IPS DF 6.9 (cell line): ENCODE results near the gene SLC35E1.

ENCODE experiments used
- DNase-seq: peaks from one replicate; pipeline ENCODE4 v3.0.0-alpha.2; 2013; ENCODE audit warnings: low read depth, low spot score
- H3K27ac ChIP-seq: one replicate; pipeline ENCODE4 v1.5.1; 2013; ENCODE audit warnings: low read length, control low read depth
- H3K27me3 ChIP-seq: 2 replicates; pipeline ENCODE4 v1.6.1; 2013; ENCODE audit warnings: mild to moderate bottlenecking, low read length; ENCODE audit not compliant: control insufficient read depth, insufficient read depth
- H3K36me3 ChIP-seq: 2 replicates; pipeline ENCODE4 v1.6.1; 2013; ENCODE audit warnings: low read length; ENCODE audit not compliant: control insufficient read depth, insufficient read depth
- H3K4me1 ChIP-seq: 2 replicates; pipeline ENCODE4 v1.6.1; 2013; ENCODE audit warnings: low read length; ENCODE audit not compliant: control insufficient read depth, insufficient read depth
- H3K4me3 ChIP-seq: 2 replicates; pipeline ENCODE4 v1.5.1; 2013; ENCODE audit warnings: mild to moderate bottlenecking, low read length
- H3K9me3 ChIP-seq: 2 replicates; pipeline ENCODE4 v1.6.1; 2013; ENCODE audit warnings: low read length, inconsistent platforms; ENCODE audit not compliant: control insufficient read depth, insufficient read depth
- WGBS: extraction: QIAGEN DNeasy Blood & Tissue Kit; methylation state at CpG from one replicate; pipeline ENCODE4 v1.1.7; 2013; ENCODE audit warnings: mixed read lengths, missing lambda C conversion rate; ENCODE audit not compliant: insufficient read length, insufficient coverage; 5-methylcytosine and 5-hydroxymethylcytosine counted together

SLC35E1 gene

GRCh38 chr19:16611121-16611520 is 38.9 kb upstream of the SLC35E1 start:
- H3K9me3 ChIP-seq: no peaks in the 10 kb centered on the region
- DNase-seq: no peak
- H3K4me1 ChIP-seq: no peaks in the 10 kb centered on the region
- no CpG with 5 or more reads among the region's 6 CpGs for WGBS
- H3K36me3 ChIP-seq: no peaks in the 10 kb centered on the region
- no peak overlapping the region for H3K27ac ChIP-seq
- no peaks in the 10 kb centered on the region for H3K27me3 ChIP-seq
- H3K4me3 ChIP-seq: no peak overlapping the region

GRCh38 chr19:16609511-16610200 is 37.4 kb upstream of the SLC35E1 start:
- Histone ChIP-seq H3K36me3 (no peaks in the 10 kb centered on the region), H3K4me3 (no peak overlapping the region), H3K27me3 (no peaks in the 10 kb centered on the region), H3K27ac (no peak overlapping the region), H3K9me3 (no peaks in the 10 kb centered on the region), H3K4me1 (no peaks in the 10 kb centered on the region)
- WGBS: no CpG with 5 or more reads among the region's 5 CpGs
- no peak for DNase-seq

- WGBS: no CpG with 5 or more reads among the region's 1 CpG
- no peak for DNase-seq
- H3K4me3 ChIP-seq: no peak overlapping the region
- no peaks in the 10 kb centered on the region for H3K4me1 ChIP-seq
- H3K27ac ChIP-seq: no peak overlapping the region
- H3K9me3 ChIP-seq: no peaks in the 10 kb centered on the region
- no peaks in the 10 kb centered on the region for H3K27me3 ChIP-seq
- no peaks in the 10 kb centered on the region for H3K36me3 ChIP-seq
Measured at GRCh38 chr19:16608290-16608739, 36.1 kb upstream of the SLC35E1 start.

GRCh38 chr19:16607819-16608218 is 35.6 kb upstream of the SLC35E1 start:
- Histone ChIP-seq H3K4me1 (no peaks in the 10 kb centered on the region), H3K27ac (no peak overlapping the region), H3K9me3 (no peaks in the 10 kb centered on the region), H3K27me3 (no peaks in the 10 kb centered on the region), H3K4me3 (no peak overlapping the region), H3K36me3 (no peaks in the 10 kb centered on the region)
- no peak for DNase-seq
- WGBS: no CpG with 5 or more reads among the region's 12 CpGs

GRCh38 chr19:16605553-16605994 is 33.4 kb upstream of the SLC35E1 start:
- H3K27me3 ChIP-seq: no peaks in the 10 kb centered on the region
- no peak overlapping the region for H3K4me3 ChIP-seq
- H3K27ac ChIP-seq: no peak overlapping the region
- no peaks in the 10 kb centered on the region for H3K4me1 ChIP-seq
- DNase-seq: no peak
- H3K9me3 ChIP-seq: no peaks in the 10 kb centered on the region
- no CpG with 5 or more reads among the region's 8 CpGs for WGBS
- no peaks in the 10 kb centered on the region for H3K36me3 ChIP-seq

- H3K27ac ChIP-seq: no peak overlapping the region
- no peaks in the 10 kb centered on the region for H3K36me3 ChIP-seq
- H3K9me3 ChIP-seq: no peaks in the 10 kb centered on the region
- H3K27me3 ChIP-seq: no peaks in the 10 kb centered on the region
- no CpG with 5 or more reads among the region's 3 CpGs for WGBS
- no peak for DNase-seq
- H3K4me1 ChIP-seq: no peaks in the 10 kb centered on the region
- H3K4me3 ChIP-seq: no peak overlapping the region
Measured at GRCh38 chr19:16605115-16605514, 32.9 kb upstream of the SLC35E1 start.

GRCh38 chr19:16604615-16605014 is 32.4 kb upstream of the SLC35E1 start:
- DNase-seq: no peak

GRCh38 chr19:16603090-16603489 is 30.9 kb upstream of the SLC35E1 start:
- Histone ChIP-seq H3K4me1 (no peaks in the 10 kb centered on the region), H3K27ac (no peak overlapping the region), H3K36me3 (no peaks in the 10 kb centered on the region), H3K4me3 (no peak overlapping the region), H3K9me3 (no peaks in the 10 kb centered on the region), H3K27me3 (no peaks in the 10 kb centered on the region)
- DNase-seq: no peak
- WGBS: no CpG with 5 or more reads among the region's 3 CpGs

More at GRCh38 chr19:16604615-16605014, 32.4 kb upstream of the SLC35E1 start:
- Histone ChIP-seq H3K36me3 (no peaks in the 10 kb centered on the region), H3K4me3 (no peak overlapping the region), H3K27me3 (no peaks in the 10 kb centered on the region), H3K27ac (no peak overlapping the region), H3K4me1 (no peaks in the 10 kb centered on the region), H3K9me3 (no peaks in the 10 kb centered on the region)
- WGBS: no CpG with 5 or more reads among the region's 6 CpGs

GRCh38 chr19:16601378-16602052 is 29.3 kb upstream of the SLC35E1 start:
- Histone ChIP-seq H3K4me3 (no peak overlapping the region), H3K9me3 (no peaks in the 10 kb centered on the region), H3K27ac (no peak overlapping the region), H3K4me1 (no peaks in the 10 kb centered on the region), H3K36me3 (no peaks in the 10 kb centered on the region), H3K27me3 (no peaks in the 10 kb centered on the region)
- DNase-seq: no peak
- WGBS: no CpG with 5 or more reads among the region's 20 CpGs

- H3K4me3 ChIP-seq: no peak overlapping the region
- H3K4me1 ChIP-seq: no peaks in the 10 kb centered on the region
- H3K9me3 ChIP-seq: no peaks in the 10 kb centered on the region
- no peak overlapping the region for H3K27ac ChIP-seq
- WGBS: no CpG with 5 or more reads among the region's 5 CpGs
- no peak for DNase-seq
- H3K36me3 ChIP-seq: no peaks in the 10 kb centered on the region
- no peaks in the 10 kb centered on the region for H3K27me3 ChIP-seq
Measured at GRCh38 chr19:16600824-16601223, 28.6 kb upstream of the SLC35E1 start.
